ENCODE results near the gene FITM1. TPM values are rescaled to one million over a fixed set of nuclear protein-coding genes. Genes with fewer than 3 reads are reported as not detected.

FITM1 gene
- total and polyA plus RNA-seq, 2 donors (not counting 3 experiments of a cell fraction or from before 2014, with no cell fraction given) = 0.54 TPM; not detected in 1

GRCh38 chr14:24165785-24166184 lies 35.3 kb downstream of the FITM1 start:
- H3K27ac ChIP-seq (ENCODE audit: insufficient read depth, low read depth, low read length) = no peak overlapping the region
- H3K9me1 ChIP-seq (replicated peaks; ENCODE audit: control insufficient read depth, extremely low read depth, insufficient read depth, low read length) = no peaks in the 10 kb centered on the region
- H2AFZ ChIP-seq (ENCODE audit: low read depth, low read length) = no peak overlapping the region
- H3K9me3 ChIP-seq (replicated peaks; ENCODE audit: control insufficient read depth, insufficient read depth, low read length) = no peaks in the 10 kb centered on the region
- H3K27me3 ChIP-seq (ENCODE audit: control insufficient read depth in 2 of 2, insufficient read depth in 2 of 2, low read length in 2 of 2) = no peaks in the 10 kb centered on the region
- no peak overlapping the region for H3K4me3 ChIP-seq (replicated peaks in 1 of 3; ENCODE audit: insufficient read depth in 1 of 3, low read depth in 1 of 3, low read length in 3 of 3)
- H3K9ac ChIP-seq (replicated peaks; ENCODE audit: extremely low read depth, insufficient read depth, low read length) = no peak overlapping the region
- DNase-seq (ENCODE audit: low read depth, low spot score) (no peak), FAIRE-seq (no peak)
- intact Hi-C loops (cut with micrococcal nuclease) (no loop called here), dilution Hi-C loops (cut with MboI; ENCODE audit: extremely low pct_ligation_motif_present, low sequenced_read_pairs) (no loop called here)
- BruUV-seq (replicated peaks) = no TSS peak
- TF ChIP-seq CTCF (IDR thresholded peaks at IDR 0.05; ENCODE audit: extremely low read depth in 1 of 2, insufficient read depth in 1 of 2, low read depth in 1 of 2, low read length in 2 of 2) (no peak), GATA2 (IDR thresholded peaks at IDR 0.05; ENCODE audit: insufficient read depth, insufficient read length, low read depth, low read length) (no peak)
- H3K4me2 ChIP-seq (ENCODE audit: insufficient read depth, low read length) = no peak overlapping the region
- POLR2A ChIA-PET = interaction anchor here (1.2 kb wide), 1 partner anchor 21 kb away, joined by 3 read pairs; no protein-coding TSS in a partner anchor
- peaks cover 17 to 37% of the 10 kb centered on the region in 2 experiments for H3K36me3 ChIP-seq (ENCODE audit: control insufficient read depth in 2 of 2, extremely low read depth in 1 of 2, insufficient read depth in 2 of 2, low read length in 2 of 2)
- H3K4me1 ChIP-seq (ENCODE audit: control insufficient read depth, extremely low read depth, insufficient read depth, low read length) = peaks cover 14% of the 10 kb centered on the region
- H3K79me2 ChIP-seq (ENCODE audit: control insufficient read depth, insufficient read depth, low read length) = peaks cover 9% of the 10 kb centered on the region
- CTCF ChIA-PET = no interaction called here
- H4K20me1 ChIP-seq (replicated peaks; ENCODE audit: control insufficient read depth, extremely low read depth, insufficient read depth, low read length) = no peaks in the 10 kb centered on the region

DNA sequence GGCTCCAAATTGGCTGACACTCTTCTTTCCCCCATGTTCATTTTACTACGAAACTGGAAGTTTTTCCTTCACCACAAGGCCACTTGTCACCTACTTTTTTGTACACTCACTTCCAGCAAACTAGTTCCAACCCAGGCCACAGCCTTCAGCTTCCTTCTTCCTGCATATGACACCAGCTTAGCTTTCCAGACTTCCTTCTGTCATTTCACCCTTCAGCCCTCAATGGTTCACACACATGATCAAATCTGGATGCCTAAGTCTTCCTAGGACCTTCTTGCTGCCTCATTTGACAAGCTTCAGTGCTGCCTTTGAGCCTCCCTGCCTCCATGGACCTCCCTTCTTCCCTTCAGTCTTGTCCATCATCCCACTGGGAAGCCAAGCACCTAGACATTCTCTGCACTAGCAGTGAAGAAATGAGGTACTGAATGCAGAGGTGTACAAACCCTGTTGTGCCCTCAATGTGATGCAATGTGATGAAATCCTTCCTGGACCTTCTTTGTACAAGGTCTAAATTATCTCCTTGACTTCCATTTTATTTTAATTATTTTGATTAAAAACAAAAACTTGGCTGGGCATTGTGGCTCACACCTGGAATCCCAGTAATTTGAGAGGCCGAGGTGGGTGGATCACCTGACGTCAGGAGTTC lies 37.1 kb downstream of the FITM1 start:
- no TSS peak for BruUV-seq (replicated peaks)
- Histone ChIP-seq H3K79me2 (ENCODE audit: control insufficient read depth, insufficient read depth, low read length) (peaks cover 3% of the 10 kb centered on the region), H3K9me1 (replicated peaks; ENCODE audit: control insufficient read depth, extremely low read depth, insufficient read depth, low read length) (no peaks in the 10 kb centered on the region), H3K9me3 (replicated peaks; ENCODE audit: control insufficient read depth, insufficient read depth, low read length) (no peaks in the 10 kb centered on the region), H3K27ac (ENCODE audit: insufficient read depth, low read depth, low read length) (no peak overlapping the region), H3K27me3 (ENCODE audit: control insufficient read depth in 2 of 2, insufficient read depth in 2 of 2, low read length in 2 of 2) (no peaks in the 10 kb centered on the region), H3K9ac (replicated peaks; ENCODE audit: extremely low read depth, insufficient read depth, low read length) (no peak overlapping the region), H3K36me3 (ENCODE audit: control insufficient read depth in 2 of 2, extremely low read depth in 1 of 2, insufficient read depth in 2 of 2, low read length in 2 of 2) (peaks cover 17 to 37% of the 10 kb centered on the region in 2 experiments), H2AFZ (ENCODE audit: low read depth, low read length) (no peak overlapping the region), H3K4me1 (ENCODE audit: control insufficient read depth, extremely low read depth, insufficient read depth, low read length) (peaks cover 3% of the 10 kb centered on the region), H4K20me1 (replicated peaks; ENCODE audit: control insufficient read depth, extremely low read depth, insufficient read depth, low read length) (no peaks in the 10 kb centered on the region), H3K4me3 (replicated peaks in 1 of 3; ENCODE audit: insufficient read depth in 1 of 3, low read depth in 1 of 3, low read length in 3 of 3) (no peak overlapping the region), H3K4me2 (ENCODE audit: insufficient read depth, low read length) (no peak overlapping the region)
- ChIA-PET POLR2A (interaction anchor here (0.6 kb wide), 1 partner anchor 8 kb away, joined by 6 read pairs; no protein-coding TSS in a partner anchor), CTCF (interaction anchor here (1.1 kb wide), 1 partner anchor 10 kb away, joined by 3 read pairs; no protein-coding TSS in a partner anchor)
- no peak for DNase-seq (ENCODE audit: low read depth, low spot score)
- intact Hi-C loops (cut with micrococcal nuclease) = no loop called here
- no peak for FAIRE-seq
- TF ChIP-seq MYC (IDR thresholded peaks at IDR 0.05; ENCODE audit: low read depth, low read length) (no peak), POLR2AphosphoS5 (IDR thresholded peaks at IDR 0.05; ENCODE audit: insufficient read depth, low read depth, low read length) (no peak), JUN (IDR thresholded peaks at IDR 0.05; ENCODE audit: borderline replicate concordance, insufficient read depth, insufficient read length, low read depth) (no peak)
- dilution Hi-C loops (cut with MboI; ENCODE audit: extremely low pct_ligation_motif_present, low sequenced_read_pairs) = no loop called here
